K562 (cell line): ENCODE measurements around the gene HMOX2. TPM values are rescaled to one million over a fixed set of nuclear protein-coding genes. Genes with fewer than 3 reads are reported as not detected.

Source experiments
- ATAC-seq: fragments of 200-7000 bp; cut with Tn5 transposase; 3 replicates; pipeline ENCODE4 v1.9.1; 2020; ENCODE audit warnings: moderate library complexity
- BruUV-seq: library from RNA; stranded (reverse); fragments of 400-500 nt; replicated peaks from 2 replicates; lab custom pipeline; 2021; lab: Mats Ljungman, UMichigan
- CTCF ChIA-PET: fragments of 300-600 bp; formaldehyde crosslinking; extraction: SDS; loops from one replicate; lab custom pipeline; 2021; ENCODE audit warnings: low intra/inter-chr PET ratio; lab: Yijun Ruan, JAX
- POLR2A ChIA-PET: fragments of 300-600, 350-650 bp; sonication (Branson Sonifier 250); formaldehyde crosslinking; extraction: SDS; loops from one replicate; lab custom pipeline; 2021; ENCODE audit warnings: antibody characterized with exemption, inconsistent platforms; lab: Yijun Ruan, JAX
- DNase-seq, 4 experiments: peaks; one replicate each; pipeline versions ENCODE4 v3.0.0 to v3.0.0-alpha.2; 2011 to 2018; ENCODE audit warnings: low spot score in 3 of 4, mixed read lengths in 3 of 4; ENCODE audit errors: extremely low read depth in 1 of 4
- FAIRE-seq: peaks from 2 replicates; lab custom pipeline; 2011; peaks lifted over from hg19 to GRCh38; lab: Jason Lieb, UNC
- H2AFZ ChIP-seq: 2 replicates; pipeline ENCODE4 v1.6.0; 2011; ENCODE audit warnings: low read depth, low read length, control low read depth, inconsistent platforms
- H3K27ac ChIP-seq: fragments of 200-600 bp; 3 replicates; pipeline ENCODE4 v1.8.0; 2011; ENCODE audit warnings: low read depth, mild to moderate bottlenecking, control low read depth, inconsistent platforms, low read length, moderate library complexity, mixed read lengths; ENCODE audit errors: extremely low read depth
- H3K27me3 ChIP-seq, 2 experiments: fragments of 300-600 bp in 1 of 2; 2 replicates in 1 of 2; 3 replicates in 1 of 2; pipeline versions ENCODE4 v1.6.0 to v1.8.0; 2011; ENCODE audit warnings: inconsistent platforms in 2 of 2, low read length in 2 of 2, mild to moderate bottlenecking in 1 of 2, mixed read lengths in 1 of 2, moderate library complexity in 1 of 2; ENCODE audit not compliant: control insufficient read depth in 2 of 2, insufficient read depth in 2 of 2
- H3K36me3 ChIP-seq: fragments of 300-600 bp; 3 replicates; pipeline ENCODE4 v1.8.0; 2011; ENCODE audit warnings: mild to moderate bottlenecking, low read length, inconsistent platforms; ENCODE audit not compliant: control insufficient read depth, insufficient read depth
- H3K4me1 ChIP-seq, 2 experiments: fragments of 200-600 bp in 1 of 2; replicated peaks in 1 of 2; 2 replicates in 1 of 2; 3 replicates in 1 of 2; pipeline versions ENCODE4 v1.5.1 to v1.8.0; 2011; ENCODE audit warnings: inconsistent platforms in 2 of 2, low read length in 2 of 2, mild to moderate bottlenecking in 1 of 2, mixed read lengths in 1 of 2, moderate library complexity in 1 of 2; ENCODE audit not compliant: control insufficient read depth in 2 of 2, insufficient read depth in 2 of 2
- H3K4me2 ChIP-seq: 2 replicates; pipeline ENCODE4 v1.6.1; 2011; ENCODE audit warnings: low read length, control low read depth, inconsistent platforms, mixed read lengths; ENCODE audit not compliant: insufficient read depth
- H3K4me3 ChIP-seq: fragments of 200-600 bp; sonication (generic), shearing (Covaris generic); 2 replicates; pipeline ENCODE4 v1.5.1; 2016; ENCODE audit warnings: control low read depth, inconsistent platforms
- H3K79me2 ChIP-seq: fragments of 200-600 bp; 3 replicates; pipeline ENCODE4 v1.8.0; 2011; ENCODE audit warnings: low read length, inconsistent platforms; ENCODE audit not compliant: control insufficient read depth, insufficient read depth
- H3K9ac ChIP-seq, 2 experiments: 2 replicates each; pipeline versions ENCODE4 v1.6.0 to v1.6.1; 2011; ENCODE audit warnings: low read depth in 2 of 2, low read length in 2 of 2, control low read depth in 1 of 2, inconsistent platforms in 1 of 2, mild to moderate bottlenecking in 1 of 2, mixed read lengths in 1 of 2; ENCODE audit not compliant: insufficient read depth in 1 of 2
- H3K9me1 ChIP-seq: one replicate; pipeline ENCODE4 v1.6.0; 2011; ENCODE audit warnings: inconsistent platforms, mild to moderate bottlenecking, low read length, moderate library complexity; ENCODE audit not compliant: control insufficient read depth, insufficient read depth
- H3K9me3 ChIP-seq: replicated peaks from 2 replicates; pipeline ENCODE4 v1.5.1; 2011; ENCODE audit warnings: low read depth, low read length, inconsistent platforms; ENCODE audit not compliant: control insufficient read depth, insufficient read depth
- H4K20me1 ChIP-seq: replicated peaks from 2 replicates; pipeline ENCODE4 v1.6.1; 2011; ENCODE audit warnings: low read length, inconsistent platforms, mixed read lengths; ENCODE audit not compliant: control insufficient read depth, insufficient read depth
- ATF6 ChIP-seq: sonication (generic); formaldehyde crosslinking; IDR thresholded peaks from 2 replicates; pipeline ENCODE4 v1.4.0; 2020; ENCODE audit warnings: mild to moderate bottlenecking, missing genetic modification reagents
- CBX2 ChIP-seq: fragments of 200-600 bp; sonication (generic); IDR thresholded peaks from one replicate; pipeline ENCODE4 v1.6.1; 2012; ENCODE audit warnings: mild to moderate bottlenecking, low read length, inconsistent platforms; ENCODE audit not compliant: insufficient read depth, poor library complexity, severe bottlenecking
- CGGBP1 ChIP-seq: fragments of 250-450 bp; sonication (Bioruptor Pico); IDR thresholded peaks from 2 replicates; pipeline ENCODE4 v1.9.0; 2021; ENCODE audit warnings: mild to moderate bottlenecking
- MIER1 ChIP-seq: fragments of 450-650 bp; IDR thresholded peaks from 2 replicates; pipeline ENCODE4 v1.6.1; 2016; ENCODE audit warnings: antibody characterized with exemption, mild to moderate bottlenecking, low read depth
- MXI1 ChIP-seq: IDR thresholded peaks from 2 replicates; pipeline ENCODE4 v1.6.1; 2011; ENCODE audit warnings: low read depth, mild to moderate bottlenecking, improper control_type of control experiment, low read length
- SAFB ChIP-seq: fragments of 200-400 bp; formaldehyde crosslinking; IDR thresholded peaks from 2 replicates; pipeline ENCODE4 v1.6.1; 2017; ENCODE audit warnings: low read depth, low read length, borderline replicate concordance
- SOX6 ChIP-seq: fragments of 450-650 bp; IDR thresholded peaks from 2 replicates; pipeline ENCODE4 v1.6.1; 2014; ENCODE audit warnings: mild to moderate bottlenecking
- SPI1 ChIP-seq: IDR thresholded peaks from 2 replicates; pipeline ENCODE4 v1.6.1; 2011; ENCODE audit warnings: low read depth, low read length, control low read depth, borderline replicate concordance
- ZBTB12 ChIP-seq: fragments of 250-450 bp; sonication (Bioruptor Pico); IDR thresholded peaks from 2 replicates; pipeline ENCODE4 v1.4.0; 2020
- ZNF124 ChIP-seq: sonication (generic); formaldehyde crosslinking; IDR thresholded peaks from 2 replicates; pipeline ENCODE4 v1.8.1; 2022; ENCODE audit warnings: missing genetic modification reagents
- ZNF134 ChIP-seq: fragments of 250-450 bp; sonication (Bioruptor Pico); conservative IDR thresholded peaks from 2 replicates; pipeline ENCODE4 v1.4.0; 2020
- ZNF280B ChIP-seq: fragments of 250-450 bp; sonication (Bioruptor Pico); IDR thresholded peaks from 2 replicates; pipeline ENCODE4 v1.5.1; 2021; ENCODE audit warnings: mild to moderate bottlenecking
- ZNF41 ChIP-seq: fragments of 250-450 bp; sonication (Bioruptor Pico); conservative IDR thresholded peaks from 2 replicates; pipeline ENCODE4 v1.4.0; 2020; ENCODE audit warnings: mild to moderate bottlenecking
- ZNF511 ChIP-seq: sonication (generic); formaldehyde crosslinking; IDR thresholded peaks from 2 replicates; pipeline ENCODE4 v1.8.0; 2022; ENCODE audit warnings: mild to moderate bottlenecking, missing genetic modification reagents
- ZNF644 ChIP-seq: fragments of 200-800 bp; sonication (Bioruptor generic); IDR thresholded peaks from 2 replicates; pipeline ENCODE4 v1.6.1; 2016; ENCODE audit warnings: low read depth, missing genetic modification characterization, missing compliant biosample characterization
- WGBS: fragments of 100-300 bp; shearing (Covaris generic); methylation state at CpG from one replicate; pipeline ENCODE4 v1.1.6; 2016; ENCODE audit warnings: low coverage, mixed read lengths; ENCODE audit not compliant: insufficient coverage; ENCODE audit errors: missing lambda C conversion rate; 5-methylcytosine and 5-hydroxymethylcytosine counted together
- in situ Hi-C: fragments of 300-500 bp; cut with MboI; formaldehyde crosslinking; loops from 4 replicates; pipeline ENCODE4 v1.15.0; 2018; ENCODE audit warnings: inconsistent platforms, mixed read lengths
- intact Hi-C: fragments of 100-400 bp; cut with micrococcal nuclease; formaldehyde crosslinking; loops from 2 replicates; pipeline ENCODE4 v1.14.2; 2022
- polyA plus RNA-seq, 8 experiments: library from polyadenylated mRNA; depleted of rRNA in 4 of 8; stranded (reverse) in 5 of 8; unstranded in 3 of 8; fragments of >200 nt; fragmentation: Nextera tagmentation in 2 of 8; fragmentation: Illumina TruSeq in 1 of 8; extraction: Ambion mirVana in 2 of 8; extraction: Trizol in 1 of 8; gene quantifications; 2 replicates each; pipeline versions ENCODE4 v1.2.1 to v1.2.3, GENCODE V29; 2011 to 2014; ENCODE audit warnings: inconsistent platforms in 1 of 8, missing spikeins in 1 of 8
- total RNA-seq, 7 experiments: library from RNA; depleted of rRNA in 6 of 7; stranded (reverse); fragments of >200 nt in 6 of 7; fragmentation: Illumina TruSeq in 2 of 7; extraction: Trizol in 2 of 7; gene quantifications; 2 replicates each; pipeline versions ENCODE4 v1.2.1 to v1.2.3, GENCODE V29; 2011 to 2021; ENCODE audit warnings: low replicate concordance in 1 of 7

The HMOX2 gene
- total and polyA plus RNA-seq, 9 of the 15 experiments (the other 6 are each of a cell fraction or from before 2014, with no cell fraction given) = 26.8 to 87.4 (median 57.4) TPM

GRCh38 chr16:4510131-4510530 lies 33.9 kb downstream of the HMOX2 start:
- Histone ChIP-seq H3K4me2 (no peak overlapping the region), H3K27me3 (no peaks in the 10 kb centered on the region), H3K9me3 (no peaks in the 10 kb centered on the region), H3K36me3 (peaks cover 74% of the 10 kb centered on the region; the same call in 2 of the 3 replicates), H3K9me1 (no peaks in the 10 kb centered on the region), H3K79me2 (no peaks in the 10 kb centered on the region), H2AFZ (no peak overlapping the region), H3K9ac (no peak overlapping the region), H3K4me1 (peaks cover 0 to 18% of the 10 kb centered on the region in 2 experiments; a peak in 2 of 5 replicates), H3K27ac (no peak overlapping the region), H4K20me1 (0 out of 2 replicates have a peak, but pooled peaks cover 6% of the 10 kb centered on the region), H3K4me3 (no peak overlapping the region)
- ChIA-PET POLR2A (interaction anchor here (0.9 to 1.4 kb wide), 3 partner anchors 9 to 98 kb away, joined by 3 to 5 read pairs (median 3); no protein-coding TSS in a partner anchor), CTCF (no interaction called here)
- DNase-seq = no peak
- 94% methylated on average over 5 of the region's 5 CpGs for WGBS
- intact Hi-C loops (no loop called here), in situ Hi-C loops (loop anchor here (10.0 kb wide), 1 partner anchor 445 kb away; the partner anchor contains the start of gene SEC14L5)
- no peak for ATAC-seq
- BruUV-seq = no TSS peak
- FAIRE-seq = no peak
- TF ChIP-seq ZNF124 (CRISPR knock-in tag) (no peak), ZNF41 (CRISPR knock-in tag) (no peak), CGGBP1 (CRISPR knock-in tag) (no peak), CBX2 (no peak), ZNF511 (no peak), ZNF280B (CRISPR knock-in tag) (no peak), SOX6 (no peak), SAFB (no peak), ATF6 (no peak), ZNF644 (tag) (no peak), SPI1 (no peak), ZBTB12 (no peak), MIER1 (no peak), ZNF134 (CRISPR knock-in tag) (no peak), MXI1 (no peak)
